NCI-H748 (cell line): ENCODE results near the gene BMP8B.
"Not testable (repeated sequence)": the region's sequence is repeated elsewhere in the genome, so short reads cannot be mapped to it uniquely, and the experiment has no call there.

Source experiments
- DNase-seq: peaks from one replicate; lab custom pipeline; 2025; ENCODE audit not compliant: unreplicated experiment; lab: John Stamatoyannopoulos, UW

Gene BMP8B

DNA sequence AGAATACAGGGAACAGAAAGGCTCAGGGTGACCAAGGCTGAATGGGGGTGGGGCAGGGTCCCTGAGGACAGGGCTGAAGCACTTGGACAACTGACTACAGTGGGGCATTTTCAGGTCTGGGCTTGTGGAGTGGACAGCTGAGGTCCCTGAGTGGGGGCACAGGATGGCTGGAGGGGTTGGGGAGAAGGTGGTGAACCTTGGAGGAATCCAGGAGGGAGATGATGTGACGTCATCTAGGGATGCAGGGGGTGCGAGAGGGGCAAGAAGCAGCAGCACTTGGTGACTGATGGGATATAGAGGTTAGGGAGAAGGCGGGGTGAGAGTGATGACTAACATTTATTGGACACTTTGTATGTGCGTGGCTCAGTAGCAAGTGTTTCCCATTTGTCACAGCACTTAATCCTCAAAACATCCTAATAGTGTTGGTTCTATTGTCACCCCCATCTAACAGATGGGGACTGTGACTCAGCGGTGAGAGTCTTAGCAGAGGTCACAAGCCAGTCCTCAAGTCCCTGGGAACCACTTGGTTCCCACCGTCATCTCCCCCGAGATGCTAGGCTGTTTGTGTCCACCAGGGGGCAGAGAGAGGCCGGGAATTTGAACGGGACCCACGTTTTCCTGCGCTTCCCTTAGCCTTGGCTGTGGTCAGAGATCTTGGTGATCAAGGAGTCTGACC lies 27.9 kb upstream of the BMP8B start:
- peak; percentile 94 for DNase-seq

DNA sequence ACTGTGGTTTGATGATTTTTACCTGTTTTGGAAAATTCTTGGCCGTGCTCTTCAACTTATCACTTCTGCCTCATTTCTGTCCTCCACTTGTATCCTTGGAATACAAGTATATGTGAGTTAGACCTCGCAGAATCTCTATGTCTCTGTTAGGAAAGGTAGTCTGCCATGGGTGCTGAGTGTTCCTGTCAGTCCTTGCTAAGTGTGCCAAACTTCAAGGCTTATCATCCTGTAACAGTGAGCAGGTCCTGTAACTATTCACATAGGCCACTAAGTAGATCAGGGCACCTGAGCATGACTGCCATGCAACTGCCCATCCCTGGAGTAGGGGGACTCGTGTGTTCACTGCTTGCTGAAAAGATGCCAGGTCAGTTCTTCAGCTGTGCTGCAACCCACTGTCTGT lies 24.2 kb upstream of the BMP8B start:
- no peak for DNase-seq

DNA sequence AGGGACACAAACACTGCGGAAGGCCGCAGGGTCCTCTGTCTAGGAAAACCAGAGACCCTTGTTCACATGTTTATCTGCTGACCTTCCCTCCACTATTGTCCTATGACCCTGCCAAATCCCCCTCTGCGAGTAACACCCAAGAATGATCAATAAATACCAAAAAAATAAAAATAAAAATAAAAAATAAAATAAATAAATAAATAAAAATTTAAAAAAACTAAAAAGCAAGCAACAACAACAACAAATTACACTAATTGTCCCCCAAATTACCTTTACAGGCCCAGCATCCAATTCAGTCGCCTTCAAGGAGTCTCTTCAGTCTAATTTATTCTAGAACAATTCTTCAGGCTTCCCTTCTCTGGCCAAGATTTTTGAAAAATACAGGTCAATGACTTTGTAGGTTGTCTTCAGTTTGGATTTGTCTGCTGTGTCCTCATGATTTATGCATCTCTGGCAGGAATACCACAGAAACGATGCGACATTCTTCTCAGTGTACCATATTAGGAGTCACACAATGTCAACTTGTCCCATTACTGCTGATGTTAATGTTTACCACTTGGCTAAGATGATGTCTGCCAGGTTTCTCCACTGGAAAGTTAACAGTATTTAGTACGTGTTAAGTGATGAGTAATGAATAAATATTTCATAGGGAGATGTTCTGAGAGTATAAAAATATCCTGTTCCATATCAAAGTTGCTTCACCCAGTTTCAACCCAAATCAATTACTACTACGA lies 20.3 kb upstream of the BMP8B start:
- DNase-seq: no peak

DNA sequence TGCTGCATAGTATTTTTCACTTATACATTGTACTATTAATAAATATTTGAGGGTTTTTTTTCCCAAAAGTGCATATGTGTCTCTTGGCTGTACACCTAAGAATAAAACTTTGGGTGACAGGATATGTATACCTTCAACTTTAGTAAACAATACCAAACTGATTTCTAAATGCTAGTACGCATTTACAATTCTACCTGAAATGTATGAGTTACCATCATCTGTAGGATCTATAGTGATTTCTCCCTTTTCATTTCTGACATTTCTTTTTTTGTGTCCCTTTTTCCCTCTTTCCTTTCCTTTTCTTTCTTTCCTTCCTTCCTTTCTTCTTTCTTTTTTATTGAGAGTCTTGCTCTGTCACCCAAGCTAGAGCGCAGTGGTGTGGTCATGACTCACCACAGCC lies 16.7 kb upstream of the BMP8B start:
- DNase-seq: no peak

- DNase-seq: no peak
These were observed 14.0 kb upstream of the BMP8B start for GRCh38 chr1:39802496-39803260.

DNA sequence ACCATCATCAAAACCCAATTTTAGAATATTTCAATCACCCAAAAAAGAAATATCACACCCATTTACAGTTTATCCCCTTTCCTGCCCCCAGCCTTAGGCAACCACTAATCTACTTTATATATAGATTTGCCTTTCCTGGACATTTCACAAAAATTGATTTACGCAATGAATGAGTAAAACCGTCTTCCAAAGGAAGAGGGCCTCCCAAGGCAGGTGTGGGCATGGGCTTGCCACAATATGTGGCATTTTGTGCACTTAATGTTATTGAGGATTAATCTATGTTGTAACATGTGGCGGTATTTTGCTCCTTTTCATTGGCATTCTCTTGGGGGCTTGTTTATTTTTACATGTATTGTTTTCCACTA lies 11.8 kb upstream of the BMP8B start:
- no peak for DNase-seq

GRCh38 chr1:39799770-39800470 lies 11.3 kb upstream of the BMP8B start:
- DNase-seq: peak; percentile 96

DNA sequence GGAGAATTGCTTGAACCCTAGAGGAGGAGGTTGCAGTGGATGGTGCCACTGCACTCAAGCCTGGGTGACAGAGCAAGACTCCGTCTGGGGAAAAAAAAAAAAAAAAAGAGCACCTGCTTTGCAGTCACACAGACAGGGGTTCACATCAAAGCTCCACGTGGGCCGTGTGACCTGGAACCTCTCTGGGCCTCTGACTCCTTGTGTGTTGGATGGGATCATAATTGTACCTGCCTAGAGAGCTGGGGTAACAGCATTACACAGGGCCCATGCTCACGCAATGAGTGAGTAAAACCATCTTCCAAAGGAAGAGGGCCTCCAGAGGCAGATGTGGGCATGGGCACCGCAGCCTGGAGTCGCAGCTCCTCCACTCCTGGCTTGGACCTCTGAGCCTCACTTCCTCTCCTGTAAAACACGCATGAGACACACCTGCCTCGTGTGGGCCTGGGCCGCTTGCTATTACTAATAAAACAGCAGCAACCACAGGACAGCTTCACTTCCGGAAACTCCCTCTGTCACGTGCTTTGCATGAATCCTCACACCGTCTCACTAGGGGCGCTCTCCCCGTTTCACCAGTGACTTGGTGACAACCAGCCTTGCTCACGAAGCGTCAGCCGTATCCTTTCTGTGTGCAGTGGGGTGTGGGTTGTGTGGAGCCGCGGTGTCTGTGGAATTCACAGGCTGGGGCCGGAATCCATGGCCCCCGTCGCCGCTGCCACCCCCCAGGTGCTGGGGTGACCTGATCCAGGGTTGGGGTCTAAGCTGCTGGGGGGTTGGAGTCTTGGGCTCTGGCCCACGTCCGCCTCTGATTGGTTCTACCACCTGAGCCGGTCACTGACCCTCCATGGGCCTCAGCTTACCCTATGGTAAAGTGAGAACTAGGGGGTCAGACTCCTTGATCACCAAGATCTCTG lies 10.4 kb upstream of the BMP8B start:
- peak; percentile 91 for DNase-seq

GRCh38 chr1:39795651-39796050 lies 7.0 kb upstream of the BMP8B start:
- DNase-seq: no peak

GRCh38 chr1:39791838-39792237 lies 3.2 kb upstream of the BMP8B start:
- no peak for DNase-seq

DNA sequence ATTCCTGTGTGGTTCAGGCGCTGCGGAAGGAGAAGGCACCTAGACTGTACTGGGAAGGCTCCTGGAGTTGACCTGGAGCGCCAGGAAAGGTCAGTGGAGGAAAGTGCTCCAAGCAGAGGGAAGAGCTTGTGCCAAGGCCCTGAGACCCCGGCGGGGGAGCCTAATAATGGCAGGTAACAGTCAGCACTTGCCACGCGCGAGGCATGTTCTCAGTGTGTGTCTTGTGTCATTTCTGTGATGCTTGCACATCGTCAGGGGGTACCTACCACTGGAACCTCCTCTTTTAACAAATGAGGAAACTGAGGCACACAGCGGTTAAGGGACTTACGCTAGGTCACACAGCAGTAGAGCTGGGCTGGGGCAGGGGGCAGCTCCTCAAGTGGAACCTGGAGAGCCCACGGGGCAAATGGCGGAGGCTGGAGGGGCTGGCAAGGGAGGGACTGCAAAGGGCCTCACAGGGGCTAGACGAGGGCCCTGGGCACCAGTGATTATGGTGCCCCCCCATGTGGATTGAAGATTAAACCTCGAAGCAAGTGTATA lies 976 bp upstream of the BMP8B start:
- no peak for DNase-seq

GRCh38 chr1:39788426-39788757 lies 273 bp downstream of the BMP8B start:
- DNase-seq: no peak

DNA sequence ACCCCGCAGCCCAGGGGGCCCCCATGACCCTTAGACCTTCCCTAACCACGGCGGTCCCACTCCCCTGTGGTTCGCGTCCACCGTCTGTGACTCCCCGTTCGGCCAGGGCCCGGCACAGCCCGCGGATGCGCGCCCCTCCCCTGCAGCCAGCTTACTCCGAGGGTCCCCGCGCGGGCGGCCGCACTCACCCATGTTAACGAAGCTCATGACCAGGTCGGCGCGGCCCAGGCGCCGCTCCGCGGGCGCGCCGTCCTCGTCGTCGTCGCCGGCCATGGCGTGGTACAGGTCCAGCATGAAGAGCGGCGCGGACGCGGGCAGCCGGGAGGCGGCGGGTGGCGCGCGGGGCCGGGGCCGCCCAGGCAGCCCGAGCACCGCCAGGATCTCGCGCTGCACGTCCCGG lies 701 bp downstream of the BMP8B start:
- peak; percentile 77 for DNase-seq

GRCh38 chr1:39787468-39787867 lies 1.2 kb downstream of the BMP8B start:
- no peak for DNase-seq

- not testable (repeated sequence) for DNase-seq
These were observed 1.6 kb downstream of the BMP8B start for GRCh38 chr1:39787108-39787375.

DNA sequence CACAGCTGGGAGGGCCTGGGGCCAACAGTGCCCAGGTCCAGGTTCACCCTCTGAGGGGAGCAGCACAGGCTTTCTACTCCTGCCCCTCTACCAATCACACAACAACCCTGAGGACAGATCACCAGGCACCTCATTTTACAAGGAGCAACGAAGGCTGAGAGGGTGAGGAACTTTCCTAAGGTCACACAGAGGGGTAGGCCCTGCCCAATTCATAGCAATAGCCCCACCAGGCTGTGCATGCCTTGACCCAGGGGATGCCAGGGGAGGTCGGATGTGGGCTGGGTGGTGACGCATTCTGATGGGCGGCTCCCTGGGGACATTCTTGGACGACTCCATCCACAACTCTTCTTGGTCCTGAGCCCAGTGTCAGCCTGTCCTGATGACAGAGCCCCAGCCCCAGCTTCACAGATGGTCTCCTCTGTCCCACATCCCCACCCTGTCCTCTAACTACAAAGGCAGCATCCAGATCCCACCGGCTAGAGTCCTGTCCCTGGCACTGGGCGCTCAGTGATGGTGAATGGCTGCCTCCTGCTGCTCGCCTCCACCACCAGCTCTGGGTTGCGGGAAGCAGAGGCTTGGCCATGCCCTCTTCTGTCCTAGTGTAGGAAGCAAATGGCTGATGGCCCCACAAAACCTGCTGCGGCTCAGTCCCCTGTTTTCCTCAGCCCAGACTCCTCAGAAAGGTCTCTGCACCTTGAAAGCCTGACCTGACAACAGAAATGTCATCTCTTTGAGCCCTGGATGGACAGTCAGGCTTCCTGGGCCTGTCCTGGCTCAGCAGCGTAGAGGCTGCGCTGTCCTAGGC lies 2.2 kb downstream of the BMP8B start:
- DNase-seq: not testable (repeated sequence)

DNA sequence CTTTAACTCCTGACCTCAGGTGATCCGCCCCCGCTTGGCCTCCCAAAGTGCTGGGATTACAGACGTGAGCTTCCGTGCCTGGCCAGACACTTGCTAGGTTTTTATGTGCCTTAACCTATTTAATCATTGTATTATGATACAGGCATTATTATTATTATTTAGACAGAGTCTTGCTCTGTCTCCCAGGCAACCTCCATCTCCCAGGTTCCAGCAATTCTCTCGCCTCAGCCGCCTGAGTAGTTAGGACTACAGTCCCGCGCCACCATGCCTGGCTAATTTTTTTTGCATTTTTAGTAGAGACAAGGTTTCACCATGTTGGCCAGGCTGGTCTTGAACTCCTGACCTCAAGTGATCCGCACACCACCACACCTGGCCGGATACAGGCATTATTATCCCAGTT lies 6.0 kb downstream of the BMP8B start:
- not testable (repeated sequence) for DNase-seq

DNA sequence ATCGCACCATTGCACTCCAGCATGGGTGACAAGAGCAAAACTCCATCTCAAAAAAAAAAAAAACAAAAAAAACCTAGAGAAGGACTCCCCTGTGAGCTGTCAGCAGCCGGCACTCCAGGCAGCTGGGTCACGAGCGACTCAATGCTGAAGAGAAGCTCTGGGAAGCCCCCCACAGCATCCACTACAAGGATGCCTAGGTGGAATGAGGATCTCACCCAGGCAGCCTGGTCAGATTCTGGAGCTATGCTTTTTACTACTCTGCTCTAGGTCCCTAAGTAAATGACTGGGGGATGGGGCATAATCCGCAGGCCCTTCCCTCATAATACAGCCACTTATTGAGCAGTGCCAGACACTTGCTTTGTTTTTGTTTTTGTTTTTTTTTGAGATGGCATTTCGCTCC lies 6.6 kb downstream of the BMP8B start:
- no peak for DNase-seq

- DNase-seq: no peak
These were observed 7.3 kb downstream of the BMP8B start for GRCh38 chr1:39781349-39781715.

- no peak for DNase-seq
These were observed 8.8 kb downstream of the BMP8B start for GRCh38 chr1:39779821-39780220.
